IPS-18a (cell line): ENCODE results near the gene OR8I2.
"Not testable (repeated sequence)": the region's sequence is repeated elsewhere in the genome, so short reads cannot be mapped to it uniquely, and the experiment has no call there.

ENCODE experiments used
- H3K27ac ChIP-seq: one replicate; pipeline ENCODE4 v1.5.1; 2013; ENCODE audit warnings: low read length
- H3K27me3 ChIP-seq: one replicate; pipeline ENCODE4 v1.6.1; 2013; ENCODE audit warnings: mild to moderate bottlenecking, low read length; ENCODE audit not compliant: control insufficient read depth, insufficient read depth
- H3K36me3 ChIP-seq: one replicate; pipeline ENCODE4 v1.6.1; 2013; ENCODE audit warnings: low read depth, low read length; ENCODE audit not compliant: control insufficient read depth
- H3K4me1 ChIP-seq: one replicate; pipeline ENCODE4 v1.6.1; 2013; ENCODE audit warnings: low read depth, low read length; ENCODE audit not compliant: control insufficient read depth
- H3K4me3 ChIP-seq: one replicate; pipeline ENCODE4 v1.5.1; 2013; ENCODE audit warnings: low read length
- H3K9ac ChIP-seq: one replicate; pipeline ENCODE4 v1.6.1; 2013; ENCODE audit warnings: mild to moderate bottlenecking, low read length, moderate library complexity
- H3K9me3 ChIP-seq: one replicate; pipeline ENCODE4 v1.6.1; 2013; ENCODE audit warnings: low read depth, low read length; ENCODE audit not compliant: control insufficient read depth

OR8I2 gene

GRCh38 chr11:56093008-56093407 lies at the start of gene OR8I2:
Gene OR8I2, plus strand, starts transcription at chr11:56093308. Its CDS starts 0 bp downstream, at chr11:56093308.
- H3K9me3 ChIP-seq = no peaks in the 10 kb centered on the region
- no peaks in the 10 kb centered on the region for H3K4me1 ChIP-seq
- H3K4me3 ChIP-seq = no peak within 1 kb of the TSS
- H3K27me3 ChIP-seq = no peaks in the 10 kb centered on the region
- no peak within 1 kb of the TSS for H3K9ac ChIP-seq
- no peaks in the 10 kb centered on the region for H3K36me3 ChIP-seq
- no peak within 1 kb of the TSS for H3K27ac ChIP-seq

- H3K36me3 ChIP-seq = no peaks in the 10 kb centered on the region
- no peaks in the 10 kb centered on the region for H3K9me3 ChIP-seq
- no peaks in the 10 kb centered on the region for H3K27me3 ChIP-seq
- H3K27ac ChIP-seq = no peak overlapping the region
- no peak overlapping the region for H3K4me3 ChIP-seq
- no peaks in the 10 kb centered on the region for H3K4me1 ChIP-seq
- H3K9ac ChIP-seq = no peak overlapping the region
Measured at GRCh38 chr11:56045538-56045937, 47.6 kb upstream of the OR8I2 start.

DNA sequence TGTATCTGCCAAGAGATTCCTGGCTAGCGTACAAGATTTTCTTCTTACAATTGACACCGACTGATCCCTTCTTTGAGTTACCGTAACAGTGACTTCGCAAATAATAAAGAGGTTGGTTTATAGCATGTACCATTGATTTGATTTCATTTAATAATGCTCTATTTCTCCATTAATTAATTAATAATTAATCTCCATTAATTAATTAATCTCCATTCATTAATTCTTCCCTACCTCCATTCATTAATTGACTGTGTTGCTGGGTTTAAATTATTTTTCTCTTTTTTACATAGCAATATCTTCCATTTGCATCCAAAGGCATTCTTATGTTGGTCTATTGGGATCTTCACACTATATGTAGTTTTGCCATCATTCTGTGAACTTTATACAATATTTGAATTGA lies 44.6 kb upstream of the OR8I2 start:
- Histone ChIP-seq H3K27me3 (no peaks in the 10 kb centered on the region), H3K4me1 (no peaks in the 10 kb centered on the region), H3K9me3 (no peaks in the 10 kb centered on the region), H3K27ac (no peak overlapping the region), H3K36me3 (no peaks in the 10 kb centered on the region), H3K4me3 (no peak overlapping the region), H3K9ac (no peak overlapping the region)

GRCh38 chr11:56049487-56049886 lies 43.6 kb upstream of the OR8I2 start:
- no peak overlapping the region for H3K4me3 ChIP-seq
- H3K9me3 ChIP-seq = no peaks in the 10 kb centered on the region

GRCh38 chr11:56056366-56056765 lies 36.7 kb upstream of the OR8I2 start:
- H3K9ac ChIP-seq, H3K36me3 ChIP-seq, H3K27me3 ChIP-seq, H3K27ac ChIP-seq, H3K9me3 ChIP-seq, H3K4me3 ChIP-seq: not testable (repeated sequence)
- peaks cover 23% of the 10 kb centered on the region for H3K4me1 ChIP-seq

More at GRCh38 chr11:56049487-56049886, 43.6 kb upstream of the OR8I2 start:
- Histone ChIP-seq H3K36me3 (no peaks in the 10 kb centered on the region), H3K9ac (no peak overlapping the region), H3K27me3 (no peaks in the 10 kb centered on the region), H3K4me1 (no peaks in the 10 kb centered on the region), H3K27ac (no peak overlapping the region)

- not testable (repeated sequence) for H3K36me3 ChIP-seq, H3K4me3 ChIP-seq, H3K9ac ChIP-seq, H3K27me3 ChIP-seq, H3K27ac ChIP-seq, H3K9me3 ChIP-seq
- peaks cover 23% of the 10 kb centered on the region for H3K4me1 ChIP-seq
Measured at GRCh38 chr11:56057661-56058237, 35.4 kb upstream of the OR8I2 start.

GRCh38 chr11:56058260-56058780 lies 34.8 kb upstream of the OR8I2 start:
- not testable (repeated sequence) for H3K9ac ChIP-seq, H3K27ac ChIP-seq

DNA sequence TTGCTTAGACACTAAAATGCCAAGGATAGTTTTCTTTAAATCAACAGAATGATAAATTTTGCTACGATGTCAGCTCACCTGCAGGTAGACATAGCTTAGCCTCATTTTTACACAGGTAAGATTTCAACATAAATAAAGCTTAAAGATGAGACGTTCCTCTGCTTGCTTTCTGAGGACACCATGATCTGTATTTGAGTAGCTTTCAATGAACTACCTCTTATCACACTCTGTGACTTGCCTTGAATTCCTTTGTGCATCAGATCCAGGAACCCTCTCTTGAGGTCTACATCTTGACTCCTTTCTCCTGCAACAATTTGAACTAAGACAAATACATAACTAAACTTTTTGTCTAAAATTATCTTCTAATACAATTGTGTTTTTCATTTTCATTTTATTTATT lies 26.1 kb upstream of the OR8I2 start:
- Histone ChIP-seq H3K9ac (no peak overlapping the region), H3K4me1 (no peaks in the 10 kb centered on the region), H3K27me3 (no peaks in the 10 kb centered on the region), H3K27ac (no peak overlapping the region), H3K4me3 (no peak overlapping the region), H3K9me3 (no peaks in the 10 kb centered on the region), H3K36me3 (no peaks in the 10 kb centered on the region)

More at GRCh38 chr11:56058260-56058780, 34.8 kb upstream of the OR8I2 start:
- H3K9me3 ChIP-seq, H3K4me3 ChIP-seq, H3K36me3 ChIP-seq, H3K27me3 ChIP-seq: not testable (repeated sequence)
- H3K4me1 ChIP-seq = peaks cover 23% of the 10 kb centered on the region

DNA sequence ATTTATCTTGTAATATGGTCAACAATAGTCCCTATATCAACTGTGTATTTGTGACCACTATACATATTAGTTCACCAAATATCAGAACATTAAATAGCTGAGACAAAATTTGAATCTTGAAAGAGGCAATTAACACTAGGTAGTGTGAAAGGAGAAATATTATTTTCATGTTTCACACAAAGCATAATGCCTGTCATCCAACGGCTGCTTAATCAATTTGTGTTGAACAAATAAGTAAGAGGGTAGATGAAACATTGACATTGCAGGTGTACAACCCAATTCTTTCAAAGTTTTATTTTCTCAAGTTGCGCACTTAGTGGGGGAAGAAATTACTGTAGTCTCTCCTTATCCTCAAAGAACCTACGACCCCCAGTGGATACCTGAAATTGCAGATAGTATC lies 3.4 kb upstream of the OR8I2 start:
- no peaks in the 10 kb centered on the region for H3K9me3 ChIP-seq
- H3K27ac ChIP-seq = no peak overlapping the region
- H3K9ac ChIP-seq = no peak overlapping the region
- no peaks in the 10 kb centered on the region for H3K4me1 ChIP-seq
- H3K36me3 ChIP-seq = no peaks in the 10 kb centered on the region
- no peak overlapping the region for H3K4me3 ChIP-seq
- no peaks in the 10 kb centered on the region for H3K27me3 ChIP-seq

DNA sequence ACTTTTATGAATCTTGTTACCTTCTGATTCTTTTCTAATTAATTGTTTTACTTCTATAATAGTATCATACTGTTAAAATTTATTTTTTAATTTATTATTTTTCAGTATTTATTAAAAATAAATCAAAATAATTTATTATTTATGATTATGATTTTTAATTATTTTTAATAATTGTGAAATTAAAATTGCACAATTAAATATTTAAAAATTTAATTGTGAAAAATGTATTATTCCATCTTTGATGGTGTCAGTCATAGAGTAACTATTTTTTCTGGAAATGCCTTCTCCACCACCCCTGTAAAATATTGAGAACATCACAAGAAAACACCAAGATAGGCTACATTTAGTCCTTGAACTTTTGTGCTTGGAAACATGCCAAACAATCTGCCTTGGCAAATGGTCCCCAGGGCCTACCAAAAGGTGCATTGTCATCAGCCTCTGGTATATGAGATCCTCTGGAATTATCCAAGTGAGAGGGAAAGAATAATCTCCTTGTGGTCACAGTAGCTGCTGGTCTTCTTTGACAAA lies 10.2 kb downstream of the OR8I2 start, which contains the start of gene OR8H2:
Gene OR8H2 (plus strand): TSS at position 478 of the 528 bp plus-strand sequence. CDS start 1,356 bp downstream, outside the sequence.
- no peak within 1 kb of the TSS for H3K9ac ChIP-seq
- H3K4me1 ChIP-seq = no peaks in the 10 kb centered on the region
- no peaks in the 10 kb centered on the region for H3K27me3 ChIP-seq
- no peak within 1 kb of the TSS for H3K27ac ChIP-seq
- H3K4me3 ChIP-seq = no peak within 1 kb of the TSS
- H3K9me3 ChIP-seq = no peaks in the 10 kb centered on the region
- no peaks in the 10 kb centered on the region for H3K36me3 ChIP-seq

- no peak within 1 kb of the TSS for H3K27ac ChIP-seq
- no peaks in the 10 kb centered on the region for H3K9me3 ChIP-seq
- H3K9ac ChIP-seq = no peak within 1 kb of the TSS
- no peaks in the 10 kb centered on the region for H3K27me3 ChIP-seq
- no peaks in the 10 kb centered on the region for H3K36me3 ChIP-seq
- H3K4me1 ChIP-seq = no peaks in the 10 kb centered on the region
- no peak within 1 kb of the TSS for H3K4me3 ChIP-seq
Measured at GRCh38 chr11:56122073-56122472, 29.0 kb downstream of the OR8I2 start, which contains the start of gene OR8H3. Gene OR8H3, plus strand, starts transcription at chr11:56122373. Its CDS starts 0 bp downstream, at chr11:56122373.

DNA sequence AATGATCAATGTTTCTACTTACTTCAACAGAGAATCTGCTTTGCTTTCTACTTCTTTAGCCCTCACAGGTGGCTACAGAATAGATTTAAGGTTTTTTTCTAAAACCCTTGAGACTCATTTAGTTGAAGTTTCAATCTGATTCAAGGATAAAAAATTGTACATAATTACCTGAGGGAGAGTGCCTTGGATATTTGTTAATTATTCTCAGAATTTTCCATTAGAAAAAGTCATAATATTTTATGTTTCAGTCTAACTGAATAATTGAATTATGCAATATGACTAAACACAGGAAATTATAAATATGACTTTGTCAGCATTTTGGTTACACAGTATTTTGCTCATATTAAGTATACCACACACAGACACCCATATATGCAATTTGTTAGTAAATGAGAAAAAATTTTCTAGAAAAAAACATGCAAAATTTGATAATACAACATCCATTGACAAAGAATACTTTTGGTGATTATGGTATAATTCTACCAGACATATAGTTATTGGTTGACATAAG lies 47.1 kb downstream of the OR8I2 start, which contains the start of gene OR8J3:
Gene OR8J3 (minus strand): TSS at position 51 of the 511 bp plus-strand sequence. CDS start 2,483 bp downstream, outside the sequence.
- no peak within 1 kb of the TSS for H3K4me3 ChIP-seq
- no peak within 1 kb of the TSS for H3K27ac ChIP-seq
- no peaks in the 10 kb centered on the region for H3K4me1 ChIP-seq
- no peaks in the 10 kb centered on the region for H3K36me3 ChIP-seq
- no peaks in the 10 kb centered on the region for H3K27me3 ChIP-seq
- H3K9ac ChIP-seq = no peak within 1 kb of the TSS
- H3K9me3 ChIP-seq = no peaks in the 10 kb centered on the region
